ENCODE measurements around the gene MCFD2.

GRCh38 chr2:46891956-46892553 lies 23.6 kb downstream of the MCFD2 start:
- TF ChIP-seq TAF1 (IDR thresholded peaks at IDR 0.05; ENCODE audit: low read depth, low read length) (no peak), POLR2A (IDR thresholded peaks at IDR 0.05; ENCODE audit: low read depth, low read length) (no peak)
